ENCODE measurements around the gene DLEC1.
"Not testable (repeated sequence)": the region's sequence is repeated elsewhere in the genome, so short reads cannot be mapped to it uniquely, and the experiment has no call there.

DLEC1 gene

GRCh38 chr3:38125305-38126120, 86.5 kb downstream of the DLEC1 start:
- no peak overlapping the region for H3K4me3 ChIP-seq (ENCODE audit: low read length)
- DNase-seq (ENCODE audit: low read depth, low spot score), result no peak

DNA sequence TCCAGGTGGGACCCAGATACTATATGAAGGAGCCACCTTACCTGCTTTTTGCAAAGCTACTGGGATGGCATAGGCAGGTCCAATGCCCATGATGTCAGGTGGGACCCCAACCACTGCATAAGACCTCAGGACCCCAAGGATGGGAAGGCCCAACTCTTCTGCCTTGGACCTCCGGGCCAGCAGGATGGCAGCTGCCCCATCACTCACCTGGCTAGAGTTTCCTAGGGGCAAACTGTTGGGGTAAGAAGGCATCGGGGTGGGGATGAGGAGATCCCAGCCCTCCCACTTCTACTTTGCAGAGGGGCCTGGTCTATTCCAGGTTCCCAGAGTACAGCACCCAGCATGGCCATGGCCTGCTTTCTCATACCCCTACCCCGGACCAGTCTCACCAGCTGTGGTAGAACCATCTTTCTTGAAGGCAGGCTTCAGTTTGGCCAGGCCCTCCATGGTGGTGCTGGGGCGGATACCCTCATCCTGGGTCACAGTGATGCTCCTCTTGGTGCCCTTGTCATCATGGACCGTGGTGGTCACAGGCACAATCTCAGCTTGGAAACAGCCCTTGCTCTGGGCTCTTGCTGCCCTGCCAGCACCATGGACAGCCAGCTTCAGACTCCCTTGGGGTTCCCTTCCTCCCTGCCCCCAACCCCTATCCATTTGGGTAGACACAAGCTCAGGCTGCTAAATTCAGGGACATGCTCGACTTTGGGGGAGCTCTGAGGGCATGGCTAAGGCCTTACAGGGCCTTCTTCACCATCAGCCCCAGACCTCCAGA, 87.3 kb downstream of the DLEC1 start:
- DNase-seq (ENCODE audit: low read depth, low spot score), result no peak
- no peak overlapping the region for H3K4me3 ChIP-seq (ENCODE audit: low read length)

DNA sequence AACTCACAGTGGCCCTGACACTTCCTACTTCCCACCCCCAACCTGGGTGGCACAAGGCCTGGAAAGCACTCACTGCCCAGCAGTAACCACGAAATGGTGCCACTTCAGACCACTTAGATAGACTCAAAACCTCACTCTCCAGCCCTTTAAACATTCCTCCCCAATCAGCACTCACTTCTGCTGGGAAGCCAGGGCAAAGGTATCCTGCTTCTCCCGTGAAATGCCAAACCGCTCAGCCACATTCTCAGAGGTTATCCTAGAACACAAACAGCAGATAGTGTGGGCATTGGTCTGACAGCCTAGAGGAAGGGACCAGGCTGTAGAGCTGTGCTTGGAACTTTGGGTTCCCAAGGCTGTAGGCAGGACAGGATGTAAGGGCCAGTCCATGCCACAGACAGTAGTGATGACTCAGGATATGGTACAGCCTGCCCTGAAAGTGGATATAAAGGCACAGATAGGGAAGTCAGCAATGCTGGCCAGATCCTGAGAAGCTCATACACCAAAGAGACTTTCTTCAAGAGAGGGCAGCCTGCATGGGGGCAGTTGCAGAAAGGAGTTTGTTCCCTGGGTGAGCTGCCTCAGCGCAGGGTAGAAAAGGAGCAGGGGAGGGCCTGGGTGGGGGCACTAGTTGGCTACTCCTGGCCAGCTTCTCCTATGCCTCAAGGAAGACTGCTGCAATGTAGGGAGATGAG, 88.7 kb downstream of the DLEC1 start:
- DNase-seq (ENCODE audit: low read depth, low spot score), result no peak

DNA sequence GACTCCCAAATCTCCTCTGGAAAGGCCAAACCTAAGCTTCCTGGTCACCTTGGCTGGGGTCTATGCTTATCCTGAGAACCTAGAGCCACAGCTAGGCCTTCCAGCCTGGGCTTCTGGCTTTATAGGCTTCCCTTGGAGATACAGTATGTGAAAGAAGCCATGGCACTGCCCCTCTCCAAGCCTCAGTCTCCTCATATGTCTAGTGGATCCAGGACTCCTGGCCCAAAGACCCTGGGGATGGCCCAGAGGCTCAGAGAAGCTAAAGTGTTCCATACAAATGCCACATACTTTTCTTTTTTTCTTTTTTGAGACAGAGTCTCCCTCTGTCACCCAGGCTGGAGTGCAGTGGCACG, 89.3 kb downstream of the DLEC1 start:
- no peak overlapping the region for H3K4me3 ChIP-seq (ENCODE audit: low read length)
- DNase-seq (ENCODE audit: low read depth, low spot score), result no peak

More for the DNA sequence above, 88.7 kb downstream of the DLEC1 start:
- H3K4me3 ChIP-seq (ENCODE audit: low read length), result no peak overlapping the region

DNA sequence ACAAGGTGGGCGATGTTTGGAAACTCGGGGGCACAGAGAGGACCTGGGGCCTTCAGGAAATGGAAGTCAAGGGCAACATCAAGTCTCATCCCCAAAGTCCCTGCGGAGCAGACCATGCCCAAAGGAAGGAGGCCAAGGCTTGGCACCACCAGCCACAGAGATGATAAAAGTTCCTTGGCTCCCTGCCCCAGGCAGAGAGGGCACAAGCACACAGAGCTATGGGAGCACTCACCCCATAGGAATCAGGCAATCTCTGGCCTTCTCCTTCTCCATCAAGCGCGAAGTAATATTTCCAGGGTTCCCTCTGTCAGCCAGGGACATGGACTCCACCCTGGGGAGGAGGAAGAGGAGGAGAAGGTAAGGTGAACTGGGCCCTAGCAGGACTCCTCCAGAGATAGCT, 90.0 kb downstream of the DLEC1 start:
- DNase-seq (ENCODE audit: low read depth, low spot score), result no peak
- H3K4me3 ChIP-seq (ENCODE audit: low read length), result no peak overlapping the region

DNA sequence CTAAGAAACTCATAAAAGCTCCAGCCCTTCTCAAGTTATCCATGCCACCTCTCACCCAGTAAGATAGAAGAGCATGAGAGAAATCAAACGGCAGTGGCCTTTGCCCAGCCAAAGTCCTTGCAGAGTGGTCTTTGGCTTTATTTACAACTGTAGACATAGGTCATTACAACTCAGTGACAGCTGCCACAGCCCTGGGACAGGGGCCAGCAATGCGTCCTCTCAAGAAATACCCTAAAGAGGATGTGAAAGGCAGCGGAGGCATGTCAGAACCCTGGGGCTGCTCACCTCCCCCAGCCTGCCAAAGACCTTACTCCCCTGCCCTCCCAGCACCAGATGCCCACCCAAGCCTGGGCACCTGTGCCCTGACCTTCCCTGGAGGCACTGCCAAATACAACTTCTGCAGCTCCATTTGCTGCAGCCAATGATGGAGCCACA, 91.6 kb downstream of the DLEC1 start:
- no peak overlapping the region for H3K4me3 ChIP-seq (ENCODE audit: low read length)
- no peak for DNase-seq (ENCODE audit: low read depth, low spot score)

DNA sequence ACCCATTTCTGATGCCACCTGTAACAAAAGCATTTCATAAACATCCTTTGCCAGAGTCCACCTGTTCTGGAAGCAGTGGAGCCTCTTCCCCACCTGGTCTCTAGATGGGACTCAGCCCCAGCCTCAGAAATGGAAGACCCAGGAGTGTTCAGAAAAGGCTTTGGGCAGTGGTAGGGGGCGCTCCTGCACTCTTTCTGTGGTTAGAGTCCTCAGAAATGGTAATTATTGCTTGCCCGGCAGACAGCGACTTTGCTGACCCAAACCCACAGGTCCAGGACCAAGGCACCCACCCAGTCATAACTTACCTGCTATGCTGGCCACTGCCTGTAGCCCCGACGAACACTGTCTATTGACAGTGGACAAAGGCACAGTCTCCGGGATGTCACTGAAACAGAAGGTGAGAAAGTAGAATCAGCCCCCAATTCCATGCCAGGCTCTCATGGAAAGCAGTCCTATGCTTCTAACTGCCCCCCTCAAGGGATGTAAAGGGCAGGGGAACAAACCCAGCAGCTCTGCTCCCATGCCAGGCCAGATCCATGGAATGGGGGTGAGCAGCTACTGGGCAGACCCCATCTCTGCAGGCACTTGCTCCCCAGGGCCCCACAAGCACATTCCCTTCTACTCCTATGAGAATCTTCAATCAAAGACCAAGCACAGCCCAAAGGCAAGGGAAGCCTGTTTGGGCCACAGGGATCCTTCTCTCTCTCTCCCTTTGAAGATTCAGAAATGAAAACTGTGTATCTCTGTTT, 92.8 kb downstream of the DLEC1 start:
- DNase-seq (ENCODE audit: low read depth, low spot score), result no peak
- no peak overlapping the region for H3K4me3 ChIP-seq (ENCODE audit: low read length)

DNA sequence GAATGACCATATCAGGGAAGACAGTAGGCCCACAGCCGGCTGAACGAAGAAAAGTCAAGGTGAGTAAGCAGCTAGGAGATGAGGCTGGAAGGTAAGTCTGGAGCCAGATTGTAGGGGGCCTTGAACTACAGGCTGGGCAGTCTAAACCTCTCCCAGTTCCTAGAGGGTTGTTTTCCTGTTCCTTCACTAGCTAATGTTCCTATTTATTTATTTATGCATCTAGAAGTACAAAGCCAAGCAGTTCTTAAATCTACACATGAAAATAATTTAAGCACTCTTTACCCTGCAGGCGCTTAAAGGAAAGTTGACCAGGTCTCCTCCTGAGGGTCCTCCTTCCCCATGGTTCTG, 94.2 kb downstream of the DLEC1 start:
- H3K4me3 ChIP-seq (ENCODE audit: low read length), result no peak overlapping the region
- DNase-seq (ENCODE audit: low read depth, low spot score), result no peak

GRCh38 chr3:38133557-38134405, 94.8 kb downstream of the DLEC1 start:
- DNase-seq (ENCODE audit: low read depth, low spot score), result no peak
- H3K4me3 ChIP-seq (ENCODE audit: low read length), result no peak overlapping the region

DNA sequence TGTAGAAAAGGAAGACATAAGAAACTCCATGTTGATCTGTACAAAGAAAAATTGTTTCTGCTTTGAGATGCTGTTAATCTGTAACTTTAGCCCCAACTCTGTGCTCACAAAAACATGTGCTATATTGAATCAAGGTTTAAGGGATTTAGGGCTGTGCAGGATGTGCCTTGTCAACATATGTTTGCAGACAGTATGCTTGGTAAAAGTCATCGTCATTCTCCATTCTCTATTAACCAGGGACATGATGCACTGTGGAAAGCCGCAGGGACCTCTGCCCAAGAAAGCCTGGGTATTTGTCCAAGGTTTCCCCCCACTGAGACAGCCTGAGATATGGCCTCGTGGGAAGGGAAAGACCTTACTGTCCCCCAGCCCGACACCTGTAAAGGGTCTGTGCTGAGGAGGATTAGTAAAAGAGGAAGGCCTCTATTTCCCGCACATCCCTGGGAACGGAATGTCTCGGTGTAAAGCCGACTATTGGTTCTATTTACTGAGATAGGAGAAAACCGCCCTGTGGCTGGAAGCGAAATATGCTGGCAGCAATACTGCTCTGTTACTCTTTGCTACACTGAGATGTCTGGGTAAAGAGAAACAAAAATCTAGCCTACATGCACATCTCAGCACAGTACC, 95.6 kb downstream of the DLEC1 start:
- H3K4me3 ChIP-seq (ENCODE audit: low read length); DNase-seq (ENCODE audit: low read depth, low spot score): not testable (repeated sequence)

GRCh38 chr3:38135621-38136277, 96.7 kb downstream of the DLEC1 start:
- H3K4me3 ChIP-seq (ENCODE audit: low read length), result peak overlapping the region; percentile 86
- DNase-seq (ENCODE audit: low read depth, low spot score), result peak; percentile 69

- H3K4me3 ChIP-seq (ENCODE audit: low read length), result peak overlapping the region; percentile 86
- DNase-seq (ENCODE audit: low read depth, low spot score), result no peak
Observed at GRCh38 chr3:38136393-38136776, 97.4 kb downstream of the DLEC1 start.

GRCh38 chr3:38136777-38137614, 98.0 kb downstream of the DLEC1 start, which contains the start of gene ACAA1:
Gene ACAA1, minus strand, starts transcription at chr3:38137127. Its CDS starts 92 bp downstream, at chr3:38137035.
- peak within 1 kb of the TSS; percentile 86 for H3K4me3 ChIP-seq (ENCODE audit: low read length)
- DNase-seq (ENCODE audit: low read depth, low spot score), result peak; percentile 97

DNA sequence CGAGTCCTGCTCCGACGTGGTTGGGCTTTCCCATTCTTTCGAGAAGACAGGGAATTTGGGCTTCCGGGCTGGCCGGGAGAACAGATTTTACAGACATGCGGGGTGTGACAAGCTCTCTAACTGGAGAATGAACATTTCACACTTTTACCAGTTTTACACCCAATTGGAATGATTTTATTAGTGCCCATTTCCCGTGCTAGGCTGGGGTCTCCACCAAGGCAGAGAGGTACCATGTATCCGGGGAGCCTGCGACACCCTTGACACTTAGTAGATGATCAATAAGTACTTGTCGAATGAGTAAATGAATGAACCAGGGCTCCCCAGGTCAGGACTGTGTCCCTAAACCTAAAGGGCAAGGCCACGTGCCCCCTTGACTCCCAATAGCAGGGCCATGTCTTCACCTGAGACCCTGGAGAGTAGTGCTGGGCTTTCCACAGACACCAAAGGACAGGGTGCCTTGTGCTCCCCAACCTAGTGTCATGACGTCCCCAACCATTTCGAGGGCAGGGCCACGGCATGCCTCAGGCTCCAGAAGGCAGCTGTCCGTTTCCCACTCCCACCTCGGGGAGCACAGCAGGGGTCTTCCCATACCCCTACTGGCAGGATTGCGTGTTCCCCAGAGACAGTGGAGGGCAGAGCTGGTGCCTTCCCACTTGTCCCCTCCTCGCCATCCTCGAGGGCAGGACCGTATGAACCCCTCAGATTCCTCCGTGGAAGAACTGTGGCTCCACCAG, 98.8 kb downstream of the DLEC1 start:
- no peak for DNase-seq (ENCODE audit: low read depth, low spot score)

GRCh38 chr3:38138349-38139190, 99.6 kb downstream of the DLEC1 start, which contains the start of gene MYD88:
Gene MYD88, plus strand, starts transcription at chr3:38138661. Its CDS starts 40 bp downstream, at chr3:38138701.
- peak within 1 kb of the TSS; percentile 86 for H3K4me3 ChIP-seq (ENCODE audit: low read length)
- peak; percentile 62 for DNase-seq (ENCODE audit: low read depth, low spot score)

More for the DNA sequence above, 98.8 kb downstream of the DLEC1 start:
- peak overlapping the region; percentile 86 for H3K4me3 ChIP-seq (ENCODE audit: low read length)
